HG03139 (cell line): ENCODE results near the gene PAX8.

Source experiments
- ATAC-seq: cut with Tn5 transposase; IDR thresholded peaks from one replicate; pipeline ENCODE4 v1.9.1; 2021; ENCODE audit not compliant: unreplicated experiment

The PAX8 gene

GRCh38 chr2:113224647-113225236, 54.0 kb downstream of the PAX8 start:
- ATAC-seq = no peak

GRCh38 chr2:113223813-113224212, 54.9 kb downstream of the PAX8 start:
- ATAC-seq = no peak

- no peak for ATAC-seq
Observed at GRCh38 chr2:113221846-113222245, 56.9 kb downstream of the PAX8 start.

GRCh38 chr2:113220970-113221708, 57.6 kb downstream of the PAX8 start:
- no peak for ATAC-seq

- ATAC-seq = no peak
Observed at GRCh38 chr2:113219889-113220641, 58.7 kb downstream of the PAX8 start.

- no peak for ATAC-seq
Observed at GRCh38 chr2:113219525-113219888, 59.2 kb downstream of the PAX8 start.

GRCh38 chr2:113219092-113219441, 59.7 kb downstream of the PAX8 start:
- no peak for ATAC-seq

- no peak for ATAC-seq
Observed at GRCh38 chr2:113218283-113219091, 60.2 kb downstream of the PAX8 start.

- no peak for ATAC-seq
Observed at GRCh38 chr2:113217455-113218282, 61.1 kb downstream of the PAX8 start.

- no peak for ATAC-seq
Observed at GRCh38 chr2:113216891-113217454, 61.7 kb downstream of the PAX8 start.

GRCh38 chr2:113216321-113216720, 62.4 kb downstream of the PAX8 start:
- ATAC-seq = no peak

GRCh38 chr2:113215056-113215455, 63.7 kb downstream of the PAX8 start:
- no peak for ATAC-seq

- ATAC-seq = no peak
Observed at GRCh38 chr2:113214141-113214540, 64.6 kb downstream of the PAX8 start.

GRCh38 chr2:113213061-113213930, 65.4 kb downstream of the PAX8 start:
- ATAC-seq = no peak

GRCh38 chr2:113212245-113213060, 66.3 kb downstream of the PAX8 start:
- no peak for ATAC-seq

- no peak for ATAC-seq
Observed at GRCh38 chr2:113211226-113212105, 67.3 kb downstream of the PAX8 start.

- ATAC-seq = no peak
Observed at GRCh38 chr2:113209646-113210171, 69.0 kb downstream of the PAX8 start.
